Neural progenitor cell (in vitro differentiated cells): ENCODE results near the gene ELF1. TPM values are rescaled to one million over a fixed set of nuclear protein-coding genes. Genes with fewer than 3 reads are reported as not detected.

Experiments used
- DNase-seq: peaks from one replicate; pipeline ENCODE4 v3.0.0-alpha.2; 2016; ENCODE audit warnings: low spot score
- H2AFZ ChIP-seq: fragments of 200-600 bp; sonication (generic); replicated peaks from 2 replicates; pipeline ENCODE4 v1.6.1; 2016; ENCODE audit warnings: antibody characterized with exemption
- H3F3A ChIP-seq: fragments of 200-600 bp; sonication (generic); 2 replicates; pipeline ENCODE4 v1.6.1; 2016; ENCODE audit warnings: antibody characterized with exemption, low read depth
- H3K27ac ChIP-seq: fragments of 200-600 bp; sonication (generic); 2 replicates; pipeline ENCODE4 v1.5.1; 2016; ENCODE audit warnings: mild to moderate bottlenecking
- H3K27me3 ChIP-seq: fragments of 200-600 bp; sonication (generic); 2 replicates; pipeline ENCODE4 v1.6.1; 2016; ENCODE audit warnings: mild to moderate bottlenecking, moderate library complexity
- H3K36me3 ChIP-seq: fragments of 200-600 bp; sonication (generic); 2 replicates; pipeline ENCODE4 v1.5.1; 2016
- H3K4me1 ChIP-seq: fragments of 200-600 bp; sonication (generic); 2 replicates; pipeline ENCODE4 v1.6.1; 2016; ENCODE audit warnings: mixed run types
- H3K4me2 ChIP-seq: fragments of 200-600 bp; sonication (generic); 2 replicates; pipeline ENCODE4 v1.6.1; 2016
- H3K4me3 ChIP-seq: fragments of 200-600 bp; sonication (generic); 2 replicates; pipeline ENCODE4 v1.5.1; 2016
- H3K79me2 ChIP-seq: fragments of 200-600 bp; sonication (generic); 2 replicates; pipeline ENCODE4 v1.6.1; 2016; ENCODE audit warnings: low read depth
- H3K9ac ChIP-seq: fragments of 200-600 bp; sonication (generic); 2 replicates; pipeline ENCODE4 v1.6.1; 2016
- H3K9me3 ChIP-seq: fragments of 200-600 bp; sonication (generic); 2 replicates; pipeline ENCODE4 v1.5.1; 2016; ENCODE audit warnings: low read depth
- H4K20me1 ChIP-seq: fragments of 200-600 bp; sonication (generic); 2 replicates; pipeline ENCODE4 v1.6.1; 2016; ENCODE audit warnings: low read depth
- H3K27ac Mint-ChIP-seq: 3 replicates; pipeline ENCODE4 v1.8.0; 2021; ENCODE audit warnings: mixed read lengths
- H3K27me3 Mint-ChIP-seq: 2 replicates; pipeline ENCODE4 v1.8.0; 2022; ENCODE audit warnings: low read depth, mild to moderate bottlenecking, inconsistent platforms, moderate library complexity, mixed read lengths; ENCODE audit not compliant: insufficient read depth
- H3K36me3 Mint-ChIP-seq: 3 replicates; pipeline ENCODE4 v1.8.0; 2021; ENCODE audit warnings: mixed read lengths
- H3K4me1 Mint-ChIP-seq: 3 replicates; pipeline ENCODE4 v1.8.0; 2021; ENCODE audit warnings: mixed read lengths
- H3K4me3 Mint-ChIP-seq: 3 replicates; pipeline ENCODE4 v1.8.0; 2021; ENCODE audit warnings: mild to moderate bottlenecking, moderate library complexity, mixed read lengths
- H3K9me3 Mint-ChIP-seq: 3 replicates; pipeline ENCODE4 v1.8.0; 2020; ENCODE audit warnings: mixed read lengths
- CTCF ChIP-seq: fragments of 200-600 bp; sonication (generic); IDR thresholded peaks from 2 replicates; pipeline ENCODE4 v1.5.1; 2017; ENCODE audit warnings: antibody characterized with exemption, mild to moderate bottlenecking
- EZH2 ChIP-seq: fragments of 200-600 bp; sonication (generic); IDR thresholded peaks from 2 replicates; pipeline ENCODE4 v1.6.1; 2017; ENCODE audit warnings: antibody characterized with exemption, mild to moderate bottlenecking, moderate library complexity
- EZH2phosphoT487 ChIP-seq: fragments of 200-600 bp; sonication (generic); IDR thresholded peaks from 2 replicates; pipeline ENCODE4 v1.6.1; 2017; ENCODE audit warnings: antibody characterized with exemption
- total RNA-seq: library from RNA; depleted of rRNA; stranded (reverse); fragments of >200 nt; gene quantifications from 2 replicates; pipeline ENCODE4 v1.2.3, GENCODE V29; 2015; ENCODE audit warnings: low replicate concordance

ELF1 gene
- total RNA-seq, 1 donor from 2014 or later, result 9.3 TPM

- H3K27me3 ChIP-seq, result no peaks in the 10 kb centered on the region
- no peak overlapping the region for H2AFZ ChIP-seq
- H3K9ac ChIP-seq, result no peak overlapping the region
- H3K9me3 ChIP-seq, result no peaks in the 10 kb centered on the region
- H3K4me2 ChIP-seq, result no peak overlapping the region
- no peak overlapping the region for H3K4me3 ChIP-seq
- H3K9me3 Mint-ChIP-seq, result peaks cover 9% of the 10 kb centered on the region
- peak; percentile 57 for DNase-seq
- H3K27me3 Mint-ChIP-seq, result no peaks in the 10 kb centered on the region
- no peak overlapping the region for H3K27ac Mint-ChIP-seq
- peaks cover 18% of the 10 kb centered on the region for H3K79me2 ChIP-seq
- peaks cover 6% of the 10 kb centered on the region for H3K4me1 ChIP-seq
- no peak overlapping the region for H3K4me3 Mint-ChIP-seq
- H4K20me1 ChIP-seq, result no peaks in the 10 kb centered on the region
- H3K36me3 Mint-ChIP-seq, result peaks cover 10% of the 10 kb centered on the region
- no peaks in the 10 kb centered on the region for H3K36me3 ChIP-seq
- peaks cover 18% of the 10 kb centered on the region for H3K4me1 Mint-ChIP-seq
- no peak overlapping the region for H3K27ac ChIP-seq
- TF ChIP-seq EZH2phosphoT487 (no peak), CTCF (peak; percentile 68)
- peaks cover 5% of the 10 kb centered on the region for H3F3A ChIP-seq
Measured at GRCh38 chr13:41054212-41054877, 35.2 kb upstream of the ELF1 start.

GRCh38 chr13:41053384-41053826 is 34.3 kb upstream of the ELF1 start:
- H3K4me3 Mint-ChIP-seq, result no peak overlapping the region
- H3K4me1 Mint-ChIP-seq, result peaks cover 11% of the 10 kb centered on the region
- peaks cover 4% of the 10 kb centered on the region for H3K9me3 ChIP-seq
- no peak for DNase-seq
- TF ChIP-seq CTCF, result no peak
- no peak for TF ChIP-seq EZH2phosphoT487
- no peak for TF ChIP-seq EZH2
- H2AFZ ChIP-seq, result no peak overlapping the region
- no peaks in the 10 kb centered on the region for H3K4me1 ChIP-seq
- no peaks in the 10 kb centered on the region for H3K27me3 ChIP-seq
- peaks cover 17% of the 10 kb centered on the region for H3K36me3 Mint-ChIP-seq
- peaks cover 18% of the 10 kb centered on the region for H3K9me3 Mint-ChIP-seq
- no peaks in the 10 kb centered on the region for H3F3A ChIP-seq
- H3K79me2 ChIP-seq, result peaks cover 9% of the 10 kb centered on the region
- no peak overlapping the region for H3K27ac Mint-ChIP-seq
- no peak overlapping the region for H3K27ac ChIP-seq
- H3K27me3 Mint-ChIP-seq, result peaks cover 2% of the 10 kb centered on the region
- no peak overlapping the region for H3K4me2 ChIP-seq
- H3K9ac ChIP-seq, result no peak overlapping the region
- no peak overlapping the region for H3K4me3 ChIP-seq
- H3K36me3 ChIP-seq, result no peaks in the 10 kb centered on the region
- H4K20me1 ChIP-seq, result no peaks in the 10 kb centered on the region

DNA sequence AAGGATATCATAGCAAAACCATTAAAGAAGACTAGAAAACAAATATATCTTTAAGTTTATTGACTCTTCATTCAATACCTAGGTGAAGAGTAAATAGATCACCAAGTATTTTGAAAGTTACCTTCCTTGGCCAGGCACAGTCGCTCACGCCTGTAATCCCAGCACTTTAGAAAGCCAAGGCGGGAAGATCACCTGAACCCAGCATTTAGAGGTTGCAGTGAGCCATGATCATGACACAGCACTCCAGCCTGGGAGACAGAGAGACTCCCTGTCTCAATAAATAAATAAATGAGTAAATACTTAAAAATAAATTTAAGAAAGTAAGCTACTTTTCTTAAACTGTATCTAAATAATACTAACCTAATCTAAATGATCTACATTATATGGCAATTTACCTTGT is 33.3 kb upstream of the ELF1 start:
- Histone ChIP-seq H3K4me1 (no peaks in the 10 kb centered on the region), H3K4me2 (no peak overlapping the region), H3K27ac (no peak overlapping the region), H3K4me3 (no peak overlapping the region), H2AFZ (no peak overlapping the region), H3K9ac (no peak overlapping the region), H3K79me2 (peaks cover 1% of the 10 kb centered on the region), H3K27me3 (no peaks in the 10 kb centered on the region), H4K20me1 (no peaks in the 10 kb centered on the region), H3F3A (no peaks in the 10 kb centered on the region), H3K9me3 (peaks cover 4% of the 10 kb centered on the region), H3K36me3 (no peaks in the 10 kb centered on the region)
- Mint-ChIP-seq H3K27me3 (peaks cover 2% of the 10 kb centered on the region), H3K4me1 (peaks cover 7% of the 10 kb centered on the region), H3K9me3 (peaks cover 20% of the 10 kb centered on the region), H3K4me3 (no peak overlapping the region), H3K36me3 (peaks cover 17% of the 10 kb centered on the region), H3K27ac (no peak overlapping the region)
- TF ChIP-seq EZH2, result no peak
- DNase-seq, result no peak
